HG03135 (cell line): ENCODE results near the gene OPN1SW.

Experiments used
- ATAC-seq: cut with Tn5 transposase; IDR thresholded peaks from one replicate; pipeline ENCODE4 v1.9.1; 2021; ENCODE audit warnings: mild to moderate bottlenecking, moderate library complexity; ENCODE audit not compliant: unreplicated experiment

Gene OPN1SW

DNA sequence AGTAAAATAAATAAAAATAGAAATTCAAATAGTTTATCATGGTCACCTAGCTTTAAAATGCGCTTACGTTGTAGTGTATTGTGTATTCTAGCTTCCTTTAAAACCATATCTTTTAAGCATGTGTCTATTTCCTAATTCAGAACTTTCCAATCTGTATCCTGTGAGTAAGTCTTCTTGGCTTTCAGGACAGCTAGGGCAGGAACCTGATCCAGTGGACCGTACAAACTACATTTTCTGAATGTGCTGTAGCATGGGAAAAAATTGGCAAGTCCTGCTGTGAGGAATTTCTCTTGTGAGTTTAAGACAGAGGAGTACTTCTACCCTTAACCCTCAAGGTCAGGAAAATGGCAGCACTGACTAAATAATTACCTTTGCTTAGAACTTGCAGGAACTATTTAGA is 12.1 kb downstream of the OPN1SW start:
- ATAC-seq = no peak

DNA sequence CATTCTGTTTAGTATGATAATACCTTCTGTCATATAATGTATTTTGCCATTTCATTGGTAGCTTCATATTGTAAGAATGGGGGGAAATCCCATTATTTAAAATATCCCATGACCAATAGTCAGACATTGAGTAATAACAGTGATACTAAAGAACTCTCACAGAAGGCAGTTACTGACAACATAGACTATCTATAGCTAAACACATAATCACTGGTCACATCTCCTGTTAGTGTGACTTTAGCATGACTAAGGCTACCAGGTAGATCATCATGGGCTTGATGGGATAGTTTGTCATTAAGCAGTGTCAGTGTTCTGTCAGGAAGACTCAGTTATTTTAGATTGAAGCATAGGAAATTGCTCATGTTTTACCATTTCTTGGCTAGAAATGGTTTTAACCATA is 16.4 kb downstream of the OPN1SW start:
- ATAC-seq = no peak

GRCh38 chr7:128758553-128758952 is 17.0 kb downstream of the OPN1SW start:
- no peak for ATAC-seq

- no peak for ATAC-seq
Observed at GRCh38 chr7:128757203-128757602, 18.4 kb downstream of the OPN1SW start.

- no peak for ATAC-seq
Observed at GRCh38 chr7:128755819-128756476, 19.6 kb downstream of the OPN1SW start.

GRCh38 chr7:128755075-128755818 is 20.3 kb downstream of the OPN1SW start:
- ATAC-seq = no peak

DNA sequence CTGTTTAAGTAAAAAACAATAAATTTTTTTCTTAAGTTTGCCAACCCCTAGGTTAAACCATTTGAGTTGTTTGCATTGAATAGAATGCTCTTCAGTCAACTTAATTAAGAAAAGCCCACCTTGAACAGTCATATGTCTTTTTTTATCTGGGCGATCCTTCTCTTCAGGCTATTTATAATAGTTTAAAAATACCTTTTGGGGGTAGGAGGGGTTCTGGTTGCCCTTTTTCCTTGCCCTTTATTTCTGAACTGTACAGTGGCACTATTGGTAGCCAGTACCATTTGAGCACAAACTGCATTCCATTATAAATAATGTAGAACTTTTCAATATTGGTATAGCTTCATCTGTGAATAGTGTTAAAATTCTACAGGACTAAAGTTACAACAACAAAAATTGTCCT is 23.3 kb downstream of the OPN1SW start:
- ATAC-seq = no peak

DNA sequence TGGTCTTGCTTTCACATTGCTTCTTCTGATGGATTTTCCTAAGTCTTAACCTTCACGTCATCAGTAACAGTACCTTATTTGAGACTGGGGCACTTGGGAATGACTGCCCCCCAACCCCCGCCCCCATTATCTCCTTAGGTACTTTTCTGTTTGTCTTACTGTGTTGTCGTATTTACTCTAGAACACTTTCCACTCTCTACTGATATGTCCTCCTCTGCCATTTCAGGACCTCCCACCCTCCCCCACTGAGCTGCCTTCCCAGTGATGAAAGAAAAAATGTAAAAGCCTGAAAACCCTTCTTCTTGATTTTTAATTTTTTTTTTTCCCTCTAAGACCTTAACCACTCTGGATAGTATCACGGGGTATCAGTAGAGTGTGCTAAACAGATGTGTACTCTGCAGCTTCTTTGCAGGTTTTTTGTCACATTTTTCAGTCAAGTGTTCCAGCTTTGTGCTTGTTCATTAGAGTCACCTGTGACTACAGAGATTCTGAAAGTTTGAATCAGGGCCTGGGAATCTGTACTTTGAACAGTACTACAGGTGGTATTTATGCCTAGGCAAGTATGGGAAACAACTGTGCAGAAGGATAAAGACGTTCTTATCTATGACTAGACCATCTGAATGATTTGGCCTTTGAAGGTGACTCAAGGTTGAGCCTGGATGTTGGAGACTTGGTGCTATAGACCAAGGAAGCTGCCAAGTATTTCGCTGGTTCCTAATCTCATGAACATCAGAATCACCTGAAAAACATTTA is 28.1 kb downstream of the OPN1SW start:
- no peak for ATAC-seq

DNA sequence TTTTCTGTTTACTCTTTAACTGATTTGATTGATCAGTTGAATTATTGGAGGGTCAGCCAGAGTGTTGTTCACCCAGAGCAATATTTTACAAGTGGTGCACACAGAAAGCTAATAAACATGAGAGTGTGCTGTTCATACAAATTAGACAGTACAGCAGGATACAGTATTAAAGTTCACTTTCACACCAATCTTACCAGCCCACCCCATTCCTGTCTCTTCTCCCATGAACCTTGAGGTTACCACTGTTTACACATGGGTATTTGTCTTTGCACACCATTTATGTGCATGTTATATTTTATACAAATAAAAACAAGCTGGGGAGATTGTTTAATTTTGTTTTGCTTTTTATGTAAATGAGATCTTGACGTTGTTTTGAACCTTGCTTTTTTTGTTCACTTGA is 29.9 kb downstream of the OPN1SW start:
- ATAC-seq = no peak

GRCh38 chr7:128744366-128744905 is 31.2 kb downstream of the OPN1SW start:
- no peak for ATAC-seq

DNA sequence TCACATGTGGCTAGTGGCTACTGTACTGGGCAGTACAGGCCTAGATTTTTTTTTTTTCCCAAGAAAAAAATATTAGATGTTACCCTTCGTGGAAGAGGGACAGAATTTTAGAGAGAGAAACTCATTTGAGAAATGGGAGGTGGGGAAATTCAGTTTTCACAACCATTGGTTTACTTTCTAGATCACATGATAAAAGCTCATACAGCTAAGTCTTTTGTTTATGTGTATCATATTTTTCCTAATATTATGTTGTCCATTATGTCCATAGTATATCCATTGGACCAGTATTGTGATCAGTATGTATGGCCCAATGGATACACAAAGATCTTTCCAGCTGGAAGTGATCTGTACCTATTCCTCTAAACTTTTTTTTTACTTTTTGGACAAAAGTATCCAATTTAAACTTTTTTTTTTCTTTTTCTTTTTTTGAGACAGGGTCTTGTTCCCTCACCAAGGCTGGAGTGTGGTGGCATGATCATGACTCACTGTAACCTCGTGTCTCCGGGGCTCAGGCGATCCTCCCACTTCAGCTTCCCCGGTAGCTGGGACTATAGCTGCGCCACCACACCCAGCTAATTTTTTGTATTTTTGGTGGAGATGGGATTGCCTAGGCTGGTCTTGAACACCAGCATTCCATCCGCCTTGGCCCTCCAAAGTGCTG is 32.4 kb downstream of the OPN1SW start:
- ATAC-seq = no peak

- ATAC-seq = no peak
Observed at GRCh38 chr7:128742206-128742605, 33.4 kb downstream of the OPN1SW start.

- no peak for ATAC-seq
Observed at GRCh38 chr7:128741491-128741890, 34.1 kb downstream of the OPN1SW start.

- no peak for ATAC-seq
Observed at GRCh38 chr7:128740996-128741395, 34.6 kb downstream of the OPN1SW start.

GRCh38 chr7:128739990-128740682 is 35.5 kb downstream of the OPN1SW start:
- no peak for ATAC-seq

DNA sequence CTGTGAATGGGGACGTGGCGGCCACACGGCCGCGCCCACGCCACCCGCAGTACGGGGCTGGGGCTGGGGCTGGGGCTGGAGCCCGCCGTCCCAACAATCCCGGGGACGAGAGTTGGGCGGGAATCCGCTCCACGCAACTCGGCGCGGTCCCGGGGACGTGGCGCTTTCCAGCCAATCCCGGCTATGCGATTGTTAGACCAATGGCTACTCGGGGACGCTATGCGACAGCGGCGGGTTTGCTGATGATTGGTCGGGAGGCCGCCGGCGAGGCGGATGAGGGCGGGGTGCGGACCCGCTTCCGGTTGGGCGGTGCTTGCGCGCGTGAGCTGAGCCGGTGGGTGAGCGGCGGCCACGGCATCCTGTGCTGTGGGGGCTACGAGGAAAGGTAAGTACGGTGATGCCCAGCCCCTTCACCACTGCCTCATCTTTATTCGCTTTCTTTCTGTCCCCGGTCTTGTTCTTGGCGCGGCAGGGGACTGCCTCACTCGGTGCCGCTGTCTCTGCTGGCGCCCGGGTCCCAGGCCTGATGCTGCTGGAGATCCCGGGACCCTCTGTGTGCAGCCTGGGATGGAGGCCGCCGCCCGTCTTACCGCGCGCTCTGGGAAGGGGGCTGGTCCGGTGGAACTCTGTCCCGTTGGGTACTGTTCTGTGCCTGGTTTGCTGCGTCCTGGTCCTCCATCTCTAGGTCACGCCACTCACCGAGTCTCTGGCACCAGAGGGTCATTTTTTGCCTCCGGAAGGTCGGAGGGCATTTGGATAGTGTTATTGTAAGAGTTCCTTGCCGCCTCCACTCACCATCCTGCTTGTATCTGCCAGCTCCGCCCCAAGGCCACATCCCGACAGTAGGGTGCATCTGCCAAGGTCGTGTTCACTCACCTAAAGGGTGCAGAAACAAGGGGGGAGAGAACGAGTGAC is 36.3 kb downstream of the OPN1SW start, which contains the start of gene CALU:
TSS of gene CALU (plus strand) at position 312 of the 915 bp plus-strand sequence. CDS start 9,225 bp downstream, outside the sequence.
- ATAC-seq = peak; percentile 96

GRCh38 chr7:128738570-128739047 is 37.0 kb downstream of the OPN1SW start:
- ATAC-seq = peak; percentile 12

DNA sequence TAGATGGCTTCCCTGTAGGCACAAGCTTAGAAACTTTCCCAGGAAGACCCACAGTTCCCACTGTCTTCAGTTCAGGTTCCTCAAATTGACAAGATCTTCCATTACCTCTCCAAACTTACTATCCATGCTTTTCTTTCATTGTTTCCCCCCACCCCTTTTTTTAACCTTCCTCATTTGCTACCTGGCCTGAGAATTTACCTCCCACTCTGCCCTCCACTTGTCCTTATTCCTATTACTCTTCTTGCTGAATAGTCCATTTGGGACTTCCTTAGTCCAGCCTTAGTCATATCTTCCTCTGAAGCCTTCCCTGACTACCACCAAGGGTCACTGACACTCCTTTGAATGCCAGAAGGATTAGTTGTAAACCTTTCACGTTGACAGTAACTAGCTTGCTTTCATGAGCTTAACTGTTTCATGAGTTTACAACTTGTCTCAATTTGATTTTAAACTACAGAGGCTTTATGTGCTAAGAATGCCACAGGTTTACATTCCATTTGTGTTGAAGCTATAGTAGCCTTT is 37.7 kb downstream of the OPN1SW start:
- ATAC-seq = no peak

DNA sequence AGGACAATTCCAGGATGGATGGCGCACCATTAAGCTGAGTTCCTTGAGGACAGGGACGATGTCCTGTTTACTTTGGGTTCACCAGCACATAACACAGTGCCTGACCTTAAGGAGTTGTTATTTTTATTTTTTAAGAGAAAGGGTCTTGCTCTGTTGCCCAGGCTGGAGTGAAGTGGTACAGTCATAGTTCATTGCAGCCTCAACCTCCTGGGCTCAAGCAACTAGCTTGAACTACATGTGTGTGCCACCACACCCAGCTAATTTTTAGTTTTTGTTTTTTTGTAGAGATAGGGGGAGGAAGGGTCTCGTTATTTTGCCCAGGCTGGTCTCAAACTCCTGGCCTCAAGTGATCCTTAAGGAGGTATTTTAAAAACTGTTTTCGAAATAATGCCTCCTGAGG is 38.2 kb downstream of the OPN1SW start:
- ATAC-seq = no peak
